ENCODE data around the gene FNDC3A.

DNA sequence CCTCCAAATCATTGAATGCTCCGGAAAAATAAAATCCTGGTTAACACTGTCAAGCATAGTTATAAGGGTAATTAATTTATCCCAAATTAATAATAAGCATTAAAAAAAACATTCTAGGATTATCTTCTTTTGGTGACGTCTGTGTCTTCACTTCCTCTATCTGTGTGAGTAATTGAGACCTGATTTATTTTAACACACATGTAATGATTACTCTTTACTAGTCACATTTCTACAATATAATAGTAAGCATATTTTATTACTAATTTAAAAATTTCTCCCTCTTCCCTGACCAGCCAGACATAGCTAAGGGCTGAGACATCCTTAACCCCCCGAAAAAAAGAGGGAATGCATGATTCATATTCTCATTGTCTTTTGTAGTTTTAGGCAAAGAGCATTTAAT, 2.3 kb downstream of the FNDC3A start:
- no peak for TF ChIP-seq EZH2 (IDR thresholded peaks at IDR 0.05; ENCODE audit: low read length, unreplicated experiment)
- TF ChIP-seq, protein P1, sequence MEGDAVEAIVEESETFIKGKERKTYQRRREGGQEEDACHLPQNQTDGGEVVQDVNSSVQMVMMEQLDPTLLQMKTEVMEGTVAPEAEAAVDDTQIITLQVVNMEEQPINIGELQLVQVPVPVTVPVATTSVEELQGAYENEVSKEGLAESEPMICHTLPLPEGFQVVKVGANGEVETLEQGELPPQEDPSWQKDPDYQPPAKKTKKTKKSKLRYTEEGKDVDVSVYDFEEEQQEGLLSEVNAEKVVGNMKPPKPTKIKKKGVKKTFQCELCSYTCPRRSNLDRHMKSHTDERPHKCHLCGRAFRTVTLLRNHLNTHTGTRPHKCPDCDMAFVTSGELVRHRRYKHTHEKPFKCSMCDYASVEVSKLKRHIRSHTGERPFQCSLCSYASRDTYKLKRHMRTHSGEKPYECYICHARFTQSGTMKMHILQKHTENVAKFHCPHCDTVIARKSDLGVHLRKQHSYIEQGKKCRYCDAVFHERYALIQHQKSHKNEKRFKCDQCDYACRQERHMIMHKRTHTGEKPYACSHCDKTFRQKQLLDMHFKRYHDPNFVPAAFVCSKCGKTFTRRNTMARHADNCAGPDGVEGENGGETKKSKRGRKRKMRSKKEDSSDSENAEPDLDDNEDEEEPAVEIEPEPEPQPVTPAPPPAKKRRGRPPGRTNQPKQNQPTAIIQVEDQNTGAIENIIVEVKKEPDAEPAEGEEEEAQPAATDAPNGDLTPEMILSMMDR (conservative IDR thresholded peaks at IDR 0.05; ENCODE audit: low read depth, low read length), result no peak
